Duodenal mucosa (tissue), 2 donors: Measurements from ENCODE around the gene OR6J1.
"Not testable (repeated sequence)": the region's sequence is repeated elsewhere in the genome, so short reads cannot be mapped to it uniquely, and the experiment has no call there.

Experiments
- H3K27ac ChIP-seq: one replicate; pipeline ENCODE4 v1.7.0; 2013; ENCODE audit warnings: low read depth, low read length
- H3K27me3 ChIP-seq, 2 donors: one replicate each; pipeline ENCODE4 v1.7.0; 2013; ENCODE audit warnings: low read length in 2 of 2, control low read depth in 1 of 2; ENCODE audit not compliant: insufficient read depth in 2 of 2, control insufficient read depth in 1 of 2
- H3K36me3 ChIP-seq, 2 donors: one replicate each; pipeline ENCODE4 v1.7.0; 2013; ENCODE audit warnings: low read length in 2 of 2, control low read depth in 1 of 2; ENCODE audit not compliant: insufficient read depth in 2 of 2, control insufficient read depth in 1 of 2
- H3K4me1 ChIP-seq, 2 donors: one replicate each; pipeline ENCODE4 v1.7.0; 2013; ENCODE audit warnings: low read length in 2 of 2, control low read depth in 1 of 2; ENCODE audit not compliant: insufficient read depth in 2 of 2, control insufficient read depth in 1 of 2
- H3K4me3 ChIP-seq, 2 donors: one replicate each; pipeline ENCODE4 v1.7.0; 2013; ENCODE audit warnings: low read length in 2 of 2, low read depth in 1 of 2
- H3K9ac ChIP-seq, 2 donors: one replicate each; pipeline ENCODE4 v1.7.0; 2013; ENCODE audit warnings: low read length in 2 of 2, low read depth in 1 of 2
- H3K9me3 ChIP-seq, 2 donors: one replicate each; pipeline ENCODE4 v1.7.0; 2013; ENCODE audit warnings: low read length in 2 of 2, control low read depth in 1 of 2; ENCODE audit not compliant: control insufficient read depth in 1 of 2

Gene OR6J1

GRCh38 chr14:22653012-22653621 lies 9.0 kb upstream of the OR6J1 start:
- H3K27me3 ChIP-seq, result no peaks in the 10 kb centered on the region
- no peak overlapping the region for H3K27ac ChIP-seq
- no peaks in the 10 kb centered on the region for H3K36me3 ChIP-seq
- H3K4me1 ChIP-seq, result peaks cover 11 to 13% of the 10 kb centered on the region in 2 donors
- H3K4me3 ChIP-seq, result no peak overlapping the region
- H3K9ac ChIP-seq, result peak overlapping the region in 1 of 2 donors; percentile 0
- no peaks in the 10 kb centered on the region for H3K9me3 ChIP-seq

- H3K27me3 ChIP-seq, result no peaks in the 10 kb centered on the region
- H3K36me3 ChIP-seq, result no peaks in the 10 kb centered on the region
- H3K27ac ChIP-seq, result no peak overlapping the region
- no peaks in the 10 kb centered on the region for H3K9me3 ChIP-seq
- no peak overlapping the region for H3K4me3 ChIP-seq
- no peak overlapping the region for H3K9ac ChIP-seq
- H3K4me1 ChIP-seq, result peaks cover 2 to 3% of the 10 kb centered on the region in 2 donors
Observed at GRCh38 chr14:22651586-22651985, 7.4 kb upstream of the OR6J1 start.

GRCh38 chr14:22650960-22651521 lies 6.9 kb upstream of the OR6J1 start:
- no peaks in the 10 kb centered on the region for H3K27me3 ChIP-seq
- H3K36me3 ChIP-seq, result no peaks in the 10 kb centered on the region
- H3K9ac ChIP-seq, result no peak overlapping the region
- H3K4me3 ChIP-seq, result no peak overlapping the region
- no peak overlapping the region for H3K27ac ChIP-seq
- no peaks in the 10 kb centered on the region for H3K4me1 ChIP-seq
- no peaks in the 10 kb centered on the region for H3K9me3 ChIP-seq

GRCh38 chr14:22650046-22650739 lies 6.0 kb upstream of the OR6J1 start:
- no peak overlapping the region for H3K9ac ChIP-seq
- H3K36me3 ChIP-seq, result no peaks in the 10 kb centered on the region
- H3K27me3 ChIP-seq, result no peaks in the 10 kb centered on the region
- H3K4me1 ChIP-seq, result no peaks in the 10 kb centered on the region
- H3K27ac ChIP-seq, result no peak overlapping the region
- no peak overlapping the region for H3K4me3 ChIP-seq
- no peaks in the 10 kb centered on the region for H3K9me3 ChIP-seq

DNA sequence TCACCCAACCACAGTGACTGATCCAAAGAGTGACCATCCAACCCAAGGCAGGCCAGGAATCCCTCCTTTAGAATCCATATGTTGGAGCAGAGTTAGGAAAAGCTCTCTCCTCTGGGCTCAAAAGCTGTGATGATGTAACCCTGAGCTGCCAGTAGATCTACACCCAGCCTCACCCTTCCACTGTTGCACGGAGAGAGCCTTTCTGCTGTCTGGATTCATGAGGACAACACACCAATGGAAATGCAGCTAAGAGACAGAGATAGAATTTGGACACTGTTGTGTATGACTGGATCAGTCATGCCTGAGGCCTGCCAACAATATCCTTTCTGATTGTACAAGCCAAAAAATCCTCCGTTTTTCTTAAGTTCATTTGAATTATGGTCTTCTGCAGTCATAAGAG lies 4.4 kb upstream of the OR6J1 start:
- no peaks in the 10 kb centered on the region for H3K27me3 ChIP-seq
- no peak overlapping the region for H3K4me3 ChIP-seq
- no peaks in the 10 kb centered on the region for H3K36me3 ChIP-seq
- H3K9me3 ChIP-seq, result no peaks in the 10 kb centered on the region
- H3K9ac ChIP-seq, result no peak overlapping the region
- peaks cover 0 to 7% of the 10 kb centered on the region in 2 donors for H3K4me1 ChIP-seq
- H3K27ac ChIP-seq, result no peak overlapping the region

GRCh38 chr14:22646570-22647254 lies 2.6 kb upstream of the OR6J1 start:
- H3K27me3 ChIP-seq, result no peaks in the 10 kb centered on the region
- H3K27ac ChIP-seq, result no peak overlapping the region
- no peak overlapping the region for H3K4me3 ChIP-seq
- no peaks in the 10 kb centered on the region for H3K9me3 ChIP-seq
- H3K9ac ChIP-seq, result no peak overlapping the region
- H3K4me1 ChIP-seq, result peaks cover 0 to 7% of the 10 kb centered on the region in 2 donors
- no peaks in the 10 kb centered on the region for H3K36me3 ChIP-seq

GRCh38 chr14:22641846-22642245 lies 2.3 kb downstream of the OR6J1 start:
- H3K36me3 ChIP-seq, result no peaks in the 10 kb centered on the region
- H3K4me1 ChIP-seq, result peaks cover 0 to 7% of the 10 kb centered on the region in 2 donors
- no peaks in the 10 kb centered on the region for H3K27me3 ChIP-seq
- no peak overlapping the region for H3K4me3 ChIP-seq
- no peak overlapping the region for H3K27ac ChIP-seq
- no peak overlapping the region for H3K9ac ChIP-seq
- no peaks in the 10 kb centered on the region for H3K9me3 ChIP-seq

DNA sequence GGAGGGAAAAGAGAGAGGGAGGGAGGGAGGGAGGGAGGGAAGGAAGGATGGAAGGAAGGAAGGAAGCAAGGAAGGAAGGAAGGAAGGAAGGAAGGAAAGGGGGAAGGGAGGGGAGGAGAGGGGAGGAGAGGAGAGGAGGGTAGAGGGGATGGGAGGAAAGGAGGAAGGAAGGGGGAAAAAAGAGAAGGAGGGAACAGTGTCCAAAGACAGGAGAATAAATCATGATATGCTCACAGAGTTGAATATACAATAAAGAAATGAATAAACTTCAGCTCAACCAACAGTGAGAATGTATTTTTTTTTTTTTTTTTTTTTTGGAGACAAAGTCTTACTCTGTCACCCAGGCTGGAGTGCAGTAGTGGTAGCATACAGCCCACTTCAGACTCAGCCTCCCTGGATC lies 4.0 kb downstream of the OR6J1 start:
- Histone ChIP-seq H3K27ac (no peak overlapping the region), H3K27me3 (no peaks in the 10 kb centered on the region), H3K36me3 (no peaks in the 10 kb centered on the region), H3K9ac (no peak overlapping the region), H3K4me3 (no peak overlapping the region), H3K4me1 (peaks cover 0 to 7% of the 10 kb centered on the region in 2 donors), H3K9me3 (no peaks in the 10 kb centered on the region)

GRCh38 chr14:22635980-22636379 lies 8.2 kb downstream of the OR6J1 start:
- H3K27ac ChIP-seq, H3K4me3 ChIP-seq, H3K9ac ChIP-seq, H3K4me1 ChIP-seq, H3K36me3 ChIP-seq, H3K9me3 ChIP-seq, H3K27me3 ChIP-seq: not testable (repeated sequence)

GRCh38 chr14:22634233-22634900 lies 9.8 kb downstream of the OR6J1 start:
- Histone ChIP-seq H3K36me3 (no peaks in the 10 kb centered on the region), H3K4me1 (no peaks in the 10 kb centered on the region), H3K27ac (no peak overlapping the region), H3K4me3 (no peak overlapping the region), H3K9ac (no peak overlapping the region), H3K9me3 (no peaks in the 10 kb centered on the region), H3K27me3 (no peaks in the 10 kb centered on the region)
